CD4-positive, alpha-beta memory T cell (primary cell): Measurements from ENCODE around the gene ZNF592. TPM values are rescaled to one million over a fixed set of nuclear protein-coding genes. Genes with fewer than 3 reads are reported as not detected.
A peak's percentile ranks its signal among the peaks of the same experiment; 100 is the strongest.

Experiments
- CTCF ChIA-PET: fragments of 350-600 bp; sonication (Branson Sonifier 250); formaldehyde crosslinking; loops from one replicate; lab custom pipeline; 2021; ENCODE audit warnings: inconsistent platforms; ENCODE audit not compliant: partially characterized antibody; lab: Charles Lee
- POLR2A ChIA-PET: fragments of 350-600 bp; sonication (Branson Sonifier 250); formaldehyde crosslinking; loops from one replicate; lab custom pipeline; 2021; ENCODE audit not compliant: partially characterized antibody; lab: Charles Lee
- DNase-seq, 5 donors: peaks; one replicate each; pipeline versions ENCODE4 v3.0.0 to v3.0.0-alpha.2; 2020 to 2022; ENCODE audit warnings: mixed read lengths in 1 of 5
- H3K27ac ChIP-seq: one replicate; pipeline ENCODE4 v1.7.0; 2013; ENCODE audit warnings: low read depth, low read length
- H3K27me3 ChIP-seq: 2 replicates; pipeline ENCODE4 v1.7.0; 2013; ENCODE audit warnings: mild to moderate bottlenecking, low read length, moderate library complexity; ENCODE audit not compliant: insufficient read depth
- H3K36me3 ChIP-seq: 2 replicates; pipeline ENCODE4 v1.7.0; 2013; ENCODE audit warnings: mild to moderate bottlenecking, low read length, moderate library complexity; ENCODE audit not compliant: insufficient read depth
- H3K4me1 ChIP-seq: 2 replicates; pipeline ENCODE4 v1.7.0; 2013; ENCODE audit warnings: mild to moderate bottlenecking, low read length, moderate library complexity; ENCODE audit not compliant: insufficient read depth
- H3K4me3 ChIP-seq, 2 donors: one replicate each; pipeline ENCODE4 v1.7.0; 2013; ENCODE audit warnings: low read length in 2 of 2, mild to moderate bottlenecking in 1 of 2
- H3K9me3 ChIP-seq, 2 donors: one replicate each; pipeline ENCODE4 v1.7.0; 2013; ENCODE audit warnings: low read length in 2 of 2, control low read depth in 1 of 2; ENCODE audit not compliant: control insufficient read depth in 1 of 2
- H3K27ac Mint-ChIP-seq, 7 donors: one replicate each; pipeline ENCODE4 v1.8.0; 2020 to 2021; ENCODE audit warnings: mixed read lengths in 7 of 7, mild to moderate bottlenecking in 6 of 7, inconsistent platforms in 3 of 7, moderate library complexity in 3 of 7
- H3K27me3 Mint-ChIP-seq, 2 donors: one replicate each; pipeline ENCODE4 v1.8.0; 2020 to 2021; ENCODE audit warnings: mixed read lengths in 2 of 2
- H3K36me3 Mint-ChIP-seq, 2 donors: one replicate each; pipeline ENCODE4 v1.8.0; 2020 to 2021; ENCODE audit warnings: mixed read lengths in 2 of 2, inconsistent platforms in 1 of 2, mild to moderate bottlenecking in 1 of 2
- H3K4me1 Mint-ChIP-seq, 4 donors: one replicate each; pipeline ENCODE4 v1.8.0; 2020 to 2021; ENCODE audit warnings: mixed read lengths in 4 of 4, mild to moderate bottlenecking in 1 of 4
- H3K4me3 Mint-ChIP-seq, 8 donors: one replicate each; pipeline ENCODE4 v1.8.0; 2020 to 2021; ENCODE audit warnings: mixed read lengths in 8 of 8, mild to moderate bottlenecking in 7 of 8, moderate library complexity in 6 of 8, inconsistent platforms in 3 of 8
- H3K9me3 Mint-ChIP-seq, 8 donors: one replicate each; pipeline ENCODE4 v1.8.0; 2020 to 2021; ENCODE audit warnings: mixed read lengths in 8 of 8, mild to moderate bottlenecking in 5 of 8, inconsistent platforms in 3 of 8, moderate library complexity in 1 of 8
- intact Hi-C: fragments of 100-400 bp; cut with micrococcal nuclease; formaldehyde crosslinking; loops from one replicate; pipeline ENCODE4 v1.15.1; 2023
- polyA plus RNA-seq, 2 donors: library from polyadenylated mRNA; unstranded; fragments of 300-500 nt; fragmentation: Illumina TruSeq; gene quantifications; one replicate each; pipeline ENCODE4 v1.2.3, GENCODE V29; 2021
- total RNA-seq, 2 experiments: library from RNA; stranded (reverse); gene quantifications; one replicate each; pipeline ENCODE4 v1.2.3, GENCODE V29; 2021

The ZNF592 gene
- total and polyA plus RNA-seq, 4 experiments from 2014 or later, result 1.7 to 42.6 (median 27.1) TPM

- H3K9me3 Mint-ChIP-seq, result no peaks in the 10 kb centered on the region
- H3K4me1 Mint-ChIP-seq, result peaks cover 5 to 10% (median 6%) of the 10 kb centered on the region in 4 donors
- no peak for DNase-seq
- H3K36me3 Mint-ChIP-seq, result peaks cover 38 to 63% of the 10 kb centered on the region in 2 donors
- Histone ChIP-seq H3K27ac (no peak overlapping the region), H3K4me3 (no peak overlapping the region), H3K27me3 (no peaks in the 10 kb centered on the region), H3K36me3 (peaks cover 35% of the 10 kb centered on the region), H3K4me1 (no peaks in the 10 kb centered on the region), H3K9me3 (no peaks in the 10 kb centered on the region)
- no peak overlapping the region for H3K27ac Mint-ChIP-seq
- CTCF ChIA-PET, result no interaction called here
- H3K27me3 Mint-ChIP-seq, result no peaks in the 10 kb centered on the region
- H3K4me3 Mint-ChIP-seq, result no peak overlapping the region
- POLR2A ChIA-PET, result no interaction called here
- intact Hi-C loops, result loop anchor here (5.0 kb wide), 1 partner anchor 36 kb away; no protein-coding TSS in a partner anchor
These were observed 45.2 kb downstream of the ZNF592 start for GRCh38 chr15:84793431-84794161.

DNA sequence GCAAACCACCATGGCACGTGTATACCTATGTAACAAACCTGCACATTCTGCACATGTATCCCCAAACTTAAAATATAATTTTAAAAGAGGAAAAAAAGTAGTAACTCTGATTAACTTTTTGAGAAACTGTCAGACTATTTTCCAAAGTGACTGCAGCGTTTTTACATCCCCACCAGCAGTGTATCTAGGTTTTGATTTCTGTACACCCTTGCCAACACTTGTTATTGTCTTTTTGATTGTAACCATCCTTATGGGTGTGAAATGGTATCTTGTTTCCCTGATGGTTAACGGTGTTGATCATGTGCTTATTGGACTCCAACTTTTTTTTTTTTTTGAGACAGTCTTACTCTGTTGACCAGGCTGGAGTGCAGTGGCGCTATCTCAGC lies 45.8 kb downstream of the ZNF592 start:
- CTCF ChIA-PET, result no interaction called here
- Mint-ChIP-seq H3K4me3 (no peak overlapping the region), H3K4me1 (peaks cover 3 to 9% (median 4%) of the 10 kb centered on the region in 4 donors), H3K36me3 (peaks cover 41 to 66% of the 10 kb centered on the region in 2 donors), H3K9me3 (no peaks in the 10 kb centered on the region), H3K27ac (peak overlapping the region in 1 of 7 donors; percentile 49), H3K27me3 (no peaks in the 10 kb centered on the region)
- H3K4me3 ChIP-seq, result no peak overlapping the region
- DNase-seq, result no peak
- no peaks in the 10 kb centered on the region for H3K4me1 ChIP-seq
- H3K36me3 ChIP-seq, result peaks cover 40% of the 10 kb centered on the region
- H3K27me3 ChIP-seq, result no peaks in the 10 kb centered on the region
- no peaks in the 10 kb centered on the region for H3K9me3 ChIP-seq
- intact Hi-C loops, result loop anchor here (5.0 kb wide), 1 partner anchor 37 kb away; no protein-coding TSS in a partner anchor
- H3K27ac ChIP-seq, result no peak overlapping the region
- POLR2A ChIA-PET, result no interaction called here

DNA sequence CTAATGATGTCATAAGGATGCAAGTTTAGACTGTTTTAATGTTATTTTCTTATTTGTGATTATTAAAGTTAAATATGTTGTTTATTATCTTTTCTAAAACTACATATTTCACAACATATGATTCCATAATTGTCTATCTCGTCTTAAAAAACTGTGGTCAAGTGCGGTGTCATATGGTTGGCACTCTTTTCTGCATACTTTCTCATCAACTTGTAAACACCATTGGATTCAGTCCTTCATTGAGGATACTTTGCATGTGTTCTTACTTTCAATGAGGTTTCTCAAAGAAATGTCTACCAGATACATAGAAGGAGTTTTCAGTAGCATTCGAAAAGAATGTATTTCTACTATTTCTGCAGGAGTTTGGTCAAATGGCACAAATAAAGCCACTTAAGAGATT lies 46.8 kb downstream of the ZNF592 start:
- Histone ChIP-seq H3K36me3 (peaks cover 49% of the 10 kb centered on the region), H3K4me1 (no peaks in the 10 kb centered on the region), H3K27me3 (no peaks in the 10 kb centered on the region), H3K9me3 (no peaks in the 10 kb centered on the region), H3K27ac (no peak overlapping the region), H3K4me3 (no peak overlapping the region)
- H3K4me3 Mint-ChIP-seq, result no peak overlapping the region
- H3K36me3 Mint-ChIP-seq, result peaks cover 48 to 72% of the 10 kb centered on the region in 2 donors
- peaks cover 2 to 7% (median 4%) of the 10 kb centered on the region in 4 donors for H3K4me1 Mint-ChIP-seq
- no peaks in the 10 kb centered on the region for H3K9me3 Mint-ChIP-seq
- DNase-seq, result no peak
- H3K27me3 Mint-ChIP-seq, result no peaks in the 10 kb centered on the region
- ChIA-PET POLR2A (no interaction called here), CTCF (no interaction called here)
- intact Hi-C loops, result no loop called here
- H3K27ac Mint-ChIP-seq, result peak overlapping the region in 1 of 7 donors; percentile 2

GRCh38 chr15:84797212-84797611 lies 48.8 kb downstream of the ZNF592 start:
- Mint-ChIP-seq H3K4me1 (peaks cover 0 to 3% (median under 1%) of the 10 kb centered on the region in 4 donors), H3K4me3 (no peak overlapping the region), H3K36me3 (peaks cover 44 to 68% of the 10 kb centered on the region in 2 donors), H3K9me3 (no peaks in the 10 kb centered on the region), H3K27ac (peak overlapping the region in 1 of 7 donors; percentile 35), H3K27me3 (no peaks in the 10 kb centered on the region)
- Histone ChIP-seq H3K4me1 (no peaks in the 10 kb centered on the region), H3K36me3 (peaks cover 45% of the 10 kb centered on the region), H3K27me3 (no peaks in the 10 kb centered on the region), H3K4me3 (no peak overlapping the region), H3K27ac (no peak overlapping the region), H3K9me3 (no peaks in the 10 kb centered on the region)
- CTCF ChIA-PET, result no interaction called here
- intact Hi-C loops, result no loop called here
- DNase-seq, result no peak
- POLR2A ChIA-PET, result no interaction called here

DNA sequence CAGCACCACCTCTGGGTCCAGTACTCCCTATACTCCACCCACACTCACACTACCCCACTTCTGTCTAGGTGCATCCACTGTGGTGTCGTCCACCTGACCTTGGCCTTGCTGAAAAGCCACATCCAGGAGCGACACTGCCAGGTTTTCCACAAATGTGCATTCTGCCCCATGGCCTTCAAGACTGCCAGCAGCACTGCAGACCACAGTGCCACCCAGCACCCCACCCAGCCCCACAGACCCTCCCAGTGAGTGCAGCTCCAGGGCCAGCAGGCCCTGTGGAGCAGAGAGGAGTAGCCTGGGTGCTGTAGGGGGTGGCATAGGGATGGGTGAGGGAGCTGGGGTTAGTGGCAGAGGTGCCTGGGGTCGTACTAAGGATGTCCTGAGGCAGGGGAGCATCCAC lies 49.4 kb downstream of the ZNF592 start:
- Mint-ChIP-seq H3K27ac (no peak overlapping the region), H3K4me3 (no peak overlapping the region), H3K9me3 (no peaks in the 10 kb centered on the region), H3K4me1 (peaks cover 0 to 2% (median under 1%) of the 10 kb centered on the region in 4 donors), H3K27me3 (no peaks in the 10 kb centered on the region), H3K36me3 (peaks cover 45 to 68% of the 10 kb centered on the region in 2 donors)
- Histone ChIP-seq H3K36me3 (peaks cover 50% of the 10 kb centered on the region), H3K27me3 (no peaks in the 10 kb centered on the region), H3K4me1 (no peaks in the 10 kb centered on the region), H3K9me3 (no peaks in the 10 kb centered on the region), H3K27ac (no peak overlapping the region), H3K4me3 (no peak overlapping the region)
- ChIA-PET CTCF (no interaction called here), POLR2A (no interaction called here)
- no peak for DNase-seq
- intact Hi-C loops, result no loop called here

GRCh38 chr15:84798436-84798946 lies 50.1 kb downstream of the ZNF592 start:
- intact Hi-C loops, result no loop called here
- H3K27me3 Mint-ChIP-seq, result no peaks in the 10 kb centered on the region

DNA sequence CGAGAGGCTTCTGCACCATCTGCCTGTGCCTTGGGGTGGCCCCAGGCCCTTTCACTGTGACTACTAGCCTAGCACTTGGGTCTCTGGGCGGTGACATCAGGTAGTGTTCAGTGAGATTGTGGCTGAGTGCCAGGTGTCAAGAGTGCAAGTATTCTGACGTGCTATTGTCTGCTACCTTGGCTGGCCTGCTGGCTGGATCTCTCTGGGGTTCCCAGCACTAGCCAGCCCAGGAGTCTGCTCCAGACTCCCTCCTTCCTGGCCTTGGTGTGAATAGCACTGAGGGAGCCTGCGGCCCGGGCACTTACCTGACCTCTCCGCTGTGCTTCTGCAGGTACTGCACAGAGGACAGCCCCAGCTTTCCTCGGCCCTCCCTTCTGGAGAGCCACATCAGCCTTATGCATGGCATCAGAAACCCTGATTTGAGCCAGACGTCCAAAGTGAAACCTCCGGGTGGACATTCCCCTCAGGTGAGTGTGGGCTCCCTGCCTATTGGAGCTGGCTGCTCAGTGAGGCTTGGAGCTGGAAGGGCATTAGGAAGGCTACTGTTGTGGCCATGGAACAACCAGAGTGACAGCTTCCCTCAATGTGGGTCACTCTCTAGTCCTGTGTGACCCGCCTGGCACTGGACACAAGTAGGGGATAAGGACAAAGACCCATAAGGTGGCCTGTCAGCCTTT lies 51.3 kb downstream of the ZNF592 start:
- Mint-ChIP-seq H3K9me3 (no peaks in the 10 kb centered on the region), H3K27ac (no peak overlapping the region), H3K4me1 (peaks cover 0 to 2% (median under 1%) of the 10 kb centered on the region in 4 donors), H3K27me3 (no peaks in the 10 kb centered on the region), H3K4me3 (no peak overlapping the region), H3K36me3 (peaks cover 54 to 71% of the 10 kb centered on the region in 2 donors)
- ChIA-PET CTCF (no interaction called here), POLR2A (no interaction called here)
- Histone ChIP-seq H3K9me3 (no peaks in the 10 kb centered on the region), H3K4me1 (no peaks in the 10 kb centered on the region), H3K27ac (no peak overlapping the region), H3K36me3 (peaks cover 65% of the 10 kb centered on the region), H3K27me3 (no peaks in the 10 kb centered on the region), H3K4me3 (no peak overlapping the region)
- no peak for DNase-seq
- intact Hi-C loops, result no loop called here

More at GRCh38 chr15:84798436-84798946, 50.1 kb downstream of the ZNF592 start:
- ChIA-PET CTCF (no interaction called here), POLR2A (no interaction called here)
- Mint-ChIP-seq H3K4me3 (no peak overlapping the region), H3K9me3 (no peaks in the 10 kb centered on the region), H3K4me1 (peaks cover 0 to 2% (median under 1%) of the 10 kb centered on the region in 4 donors), H3K36me3 (peaks cover 50 to 73% of the 10 kb centered on the region in 2 donors), H3K27ac (peak overlapping the region in 2 of 7 donors; percentile 13 to 30)
- H3K36me3 ChIP-seq, result peaks cover 55% of the 10 kb centered on the region
- no peaks in the 10 kb centered on the region for H3K9me3 ChIP-seq
- no peaks in the 10 kb centered on the region for H3K4me1 ChIP-seq
- no peaks in the 10 kb centered on the region for H3K27me3 ChIP-seq
- no peak for DNase-seq
- no peak overlapping the region for H3K4me3 ChIP-seq
- H3K27ac ChIP-seq, result no peak overlapping the region
